Esophagus muscularis mucosa (tissue), 4 donors: Measurements from ENCODE around the gene NCOA6. TPM values are rescaled to one million over a fixed set of nuclear protein-coding genes. Genes with fewer than 3 reads are reported as not detected.

Source experiments
- DNase-seq: peaks from one replicate; pipeline ENCODE4 v3.0.0-alpha.2; 2017; ENCODE audit errors: extremely low spot score
- H3K27ac ChIP-seq, 4 donors: fragments of 200-600 bp; sonication (generic); replicated peaks in 1 of 4; 1 replicate in 3 of 4; 2 replicates in 1 of 4; pipeline ENCODE4 v1.5.1; 2016 to 2019; ENCODE audit warnings: mild to moderate bottlenecking in 1 of 4
- H3K27me3 ChIP-seq, 4 donors: fragments of 200-600 bp; sonication (generic); one replicate each; pipeline versions ENCODE4 v1.5.1 to v1.6.0; 2016 to 2019
- H3K36me3 ChIP-seq, 4 donors: fragments of 200-600 bp; sonication (generic); one replicate each; pipeline ENCODE4 v1.5.1; 2016 to 2019
- H3K4me1 ChIP-seq, 4 donors: fragments of 200-600 bp; sonication (generic); one replicate each; pipeline ENCODE4 v1.5.1; 2016 to 2019
- H3K4me3 ChIP-seq, 4 donors: fragments of 200-600 bp; sonication (generic); 1 replicate in 2 of 4; 2 replicates in 2 of 4; pipeline ENCODE4 v1.5.1; 2016 to 2019; ENCODE audit warnings: mild to moderate bottlenecking in 4 of 4, moderate library complexity in 1 of 4
- H3K9me3 ChIP-seq, 4 donors: fragments of 200-600 bp; sonication (generic); 1 replicate in 3 of 4; 2 replicates in 1 of 4; pipeline ENCODE4 v1.5.1; 2016 to 2019
- CTCF ChIP-seq, 3 experiments: fragments of 200-600 bp in 2 of 3; fragments of 450-650 bp in 1 of 3; sonication (generic) in 2 of 3; IDR thresholded peaks; one replicate each; pipeline ENCODE4 v1.5.1; 2017 to 2019; ENCODE audit warnings: antibody characterized with exemption in 3 of 3, mild to moderate bottlenecking in 2 of 3, moderate library complexity in 1 of 3
- EP300 ChIP-seq: sonication (generic); formaldehyde crosslinking; IDR thresholded peaks from one replicate; pipeline ENCODE4 v1.6.1; 2017; ENCODE audit warnings: antibody characterized with exemption
- POLR2A ChIP-seq: fragments of 450-650 bp; IDR thresholded peaks from one replicate; pipeline ENCODE4 v1.6.1; 2017; ENCODE audit warnings: antibody characterized with exemption, moderate library complexity, mild to moderate bottlenecking, low read depth
- POLR2AphosphoS5 ChIP-seq, 2 donors: sonication (generic); formaldehyde crosslinking; IDR thresholded peaks; one replicate each; pipeline ENCODE4 v1.6.1; 2017; ENCODE audit warnings: antibody characterized with exemption in 2 of 2
- WGBS: methylation state at CpG from one replicate; pipeline ENCODE4 v1.1.5; 2018; 5-methylcytosine and 5-hydroxymethylcytosine counted together
- intact Hi-C: fragments of 100-400 bp; cut with DNase I; formaldehyde crosslinking; loops from one replicate; pipeline ENCODE4 v1.15.1; 2023
- total RNA-seq, 4 donors: library from RNA; depleted of rRNA; stranded (reverse); fragments of >200 nt; gene quantifications; one replicate each; pipeline versions ENCODE4 v1.1.0 to v1.2.1, GENCODE V29; 2016

Gene NCOA6
- total RNA-seq, 4 donors from 2014 or later, result 14.9 to 30.2 (median 23.3) TPM

GRCh38 chr20:34829191-34829590 lies 3.7 kb upstream of the NCOA6 start:
- intact Hi-C loops, result no loop called here
- TF ChIP-seq POLR2A, result no peak
- no peak for TF ChIP-seq POLR2AphosphoS5 (IDR thresholded peaks at IDR 0.05)
- TF ChIP-seq CTCF (IDR thresholded peaks at IDR 0.05), result no peak
- no peak for TF ChIP-seq EP300
- peaks cover 3 to 11% (median 10%) of the 10 kb centered on the region in 4 donors for H3K4me1 ChIP-seq
- 78% methylated on average over 3 of the region's 3 CpGs for WGBS
- no peak overlapping the region for H3K27ac ChIP-seq
- no peaks in the 10 kb centered on the region for H3K27me3 ChIP-seq
- H3K36me3 ChIP-seq, result no peaks in the 10 kb centered on the region
- no peaks in the 10 kb centered on the region for H3K9me3 ChIP-seq
- H3K4me3 ChIP-seq, result no peak overlapping the region
- peak; percentile 37 for DNase-seq

GRCh38 chr20:34824806-34825529 lies 483 bp downstream of the NCOA6 start:
- Histone ChIP-seq H3K4me3 (peak overlapping the region; percentile 84 to 100 (median 94)), H3K4me1 (peaks cover 34 to 51% (median 49%) of the 10 kb centered on the region in 4 donors), H3K27ac (peak overlapping the region; percentile 89 to 93 (median 92)), H3K9me3 (no peaks in the 10 kb centered on the region), H3K27me3 (no peaks in the 10 kb centered on the region), H3K36me3 (no peaks in the 10 kb centered on the region)
- under 1% methylated on average over 21 of the region's 68 CpGs for WGBS
- intact Hi-C loops, result no loop called here
- DNase-seq, result peak; percentile 90
- no peak for TF ChIP-seq POLR2AphosphoS5 (IDR thresholded peaks at IDR 0.05)
- TF ChIP-seq EP300, result no peak
- no peak for TF ChIP-seq CTCF (IDR thresholded peaks at IDR 0.05)
- no peak for TF ChIP-seq POLR2A

- TF ChIP-seq CTCF (IDR thresholded peaks at IDR 0.05) (no peak), EP300 (no peak), POLR2A (no peak), POLR2AphosphoS5 (IDR thresholded peaks at IDR 0.05) (peak; percentile 21 to 72)
- no peaks in the 10 kb centered on the region for H3K27me3 ChIP-seq
- 17% methylated on average over 2 of the region's 2 CpGs for WGBS
- intact Hi-C loops, result no loop called here
- DNase-seq, result no peak
- no peaks in the 10 kb centered on the region for H3K36me3 ChIP-seq
- H3K9me3 ChIP-seq, result no peaks in the 10 kb centered on the region
- H3K4me3 ChIP-seq, result peak overlapping the region; percentile 84 to 100 (median 94)
- H3K4me1 ChIP-seq, result peaks cover 34 to 57% (median 54%) of the 10 kb centered on the region in 4 donors
- H3K27ac ChIP-seq, result peak overlapping the region; percentile 89 to 93 (median 92)
Measured at GRCh38 chr20:34824452-34824805, 1.0 kb downstream of the NCOA6 start.

- WGBS, result 19% methylated on average over 1 of the region's 1 CpG
- intact Hi-C loops, result no loop called here
- H3K4me3 ChIP-seq, result peak overlapping the region; percentile 84 to 100 (median 94)
- no peaks in the 10 kb centered on the region for H3K9me3 ChIP-seq
- H3K27ac ChIP-seq, result peak overlapping the region; percentile 89 to 93 (median 92)
- no peaks in the 10 kb centered on the region for H3K27me3 ChIP-seq
- H3K4me1 ChIP-seq, result peaks cover 34 to 61% (median 58%) of the 10 kb centered on the region in 4 donors
- H3K36me3 ChIP-seq, result no peaks in the 10 kb centered on the region
- no peak for DNase-seq
- TF ChIP-seq POLR2AphosphoS5 (IDR thresholded peaks at IDR 0.05) (no peak), EP300 (no peak), POLR2A (no peak)
Measured at GRCh38 chr20:34824026-34824425, 1.4 kb downstream of the NCOA6 start.

GRCh38 chr20:34820805-34821578 lies 4.5 kb downstream of the NCOA6 start:
- no peaks in the 10 kb centered on the region for H3K9me3 ChIP-seq
- peaks cover 45 to 89% (median 83%) of the 10 kb centered on the region in 4 donors for H3K4me1 ChIP-seq
- WGBS, result 68% methylated on average over 8 of the region's 8 CpGs
- H3K4me3 ChIP-seq, result no peak overlapping the region
- no peaks in the 10 kb centered on the region for H3K36me3 ChIP-seq
- H3K27ac ChIP-seq, result no peak overlapping the region
- peak; percentile 42 for DNase-seq
- TF ChIP-seq POLR2AphosphoS5 (IDR thresholded peaks at IDR 0.05) (no peak), EP300 (no peak), CTCF (IDR thresholded peaks at IDR 0.05) (no peak), POLR2A (no peak)
- H3K27me3 ChIP-seq, result no peaks in the 10 kb centered on the region
- intact Hi-C loops, result no loop called here
